ENCODE data around the gene RAB4B.

The RAB4B gene

GRCh38 chr19:40791349-40791748 is 13.3 kb downstream of the RAB4B start:
- no peak overlapping the region for H3K27ac ChIP-seq (replicated peaks)
- DNase-seq (ENCODE audit: low read depth in 1 of 2, low spot score in 1 of 2) = no peak
- no peaks in the 10 kb centered on the region for H3K27me3 ChIP-seq (ENCODE audit: insufficient read depth, poor library complexity, severe bottlenecking)
- H3K4me3 ChIP-seq (replicated peaks; ENCODE audit: insufficient read depth, low read length) = no peak overlapping the region
- TF ChIP-seq CTCF (IDR thresholded peaks at IDR 0.05; ENCODE audit: insufficient read depth, low read length) = no peak
- TF ChIP-seq SPI1 (IDR thresholded peaks at IDR 0.05; ENCODE audit: borderline replicate concordance, low read depth) = no peak
- TF ChIP-seq REST (IDR thresholded peaks at IDR 0.05; ENCODE audit: insufficient replicate concordance, low read depth) = no peak
- TF ChIP-seq GABPA (IDR thresholded peaks at IDR 0.05; ENCODE audit: low read depth) = no peak
- no peak for TF ChIP-seq POLR2AphosphoS5 (IDR thresholded peaks at IDR 0.05; ENCODE audit: low read depth)

- no peak for TF ChIP-seq CTCF (IDR thresholded peaks at IDR 0.05; ENCODE audit: insufficient read depth, low read length)
- no peak for TF ChIP-seq GABPA (IDR thresholded peaks at IDR 0.05; ENCODE audit: low read depth)
- TF ChIP-seq POLR2AphosphoS5 (IDR thresholded peaks at IDR 0.05; ENCODE audit: low read depth) = no peak
- TF ChIP-seq REST (IDR thresholded peaks at IDR 0.05; ENCODE audit: insufficient replicate concordance, low read depth) = no peak
- TF ChIP-seq SPI1 (IDR thresholded peaks at IDR 0.05; ENCODE audit: borderline replicate concordance, low read depth) = no peak
- H3K27me3 ChIP-seq (ENCODE audit: insufficient read depth, poor library complexity, severe bottlenecking) = no peaks in the 10 kb centered on the region
- no peak overlapping the region for H3K4me3 ChIP-seq (replicated peaks; ENCODE audit: insufficient read depth, low read length)
- no peak for DNase-seq (ENCODE audit: low read depth in 1 of 2, low spot score in 1 of 2)
- no peak overlapping the region for H3K27ac ChIP-seq (replicated peaks)
Measured at GRCh38 chr19:40791996-40792395, 13.9 kb downstream of the RAB4B start.

- Histone ChIP-seq H3K27ac (replicated peaks) (peak overlapping the region; percentile 88), H3K4me3 (replicated peaks; ENCODE audit: insufficient read depth, low read length) (no peak overlapping the region), H3K27me3 (ENCODE audit: insufficient read depth, poor library complexity, severe bottlenecking) (no peaks in the 10 kb centered on the region)
- no peak for DNase-seq (ENCODE audit: low read depth in 1 of 2, low spot score in 1 of 2)
- TF ChIP-seq CTCF (IDR thresholded peaks at IDR 0.05; ENCODE audit: insufficient read depth, low read length) (no peak), SPI1 (IDR thresholded peaks at IDR 0.05; ENCODE audit: borderline replicate concordance, low read depth) (no peak), REST (IDR thresholded peaks at IDR 0.05; ENCODE audit: insufficient replicate concordance, low read depth) (no peak), GABPA (IDR thresholded peaks at IDR 0.05; ENCODE audit: low read depth) (no peak), POLR2AphosphoS5 (IDR thresholded peaks at IDR 0.05; ENCODE audit: low read depth) (no peak)
Measured at GRCh38 chr19:40797166-40797962, 19.3 kb downstream of the RAB4B start.

All from HL-60 (cell line).